ENCODE data around the gene APOBEC3G.

DNA sequence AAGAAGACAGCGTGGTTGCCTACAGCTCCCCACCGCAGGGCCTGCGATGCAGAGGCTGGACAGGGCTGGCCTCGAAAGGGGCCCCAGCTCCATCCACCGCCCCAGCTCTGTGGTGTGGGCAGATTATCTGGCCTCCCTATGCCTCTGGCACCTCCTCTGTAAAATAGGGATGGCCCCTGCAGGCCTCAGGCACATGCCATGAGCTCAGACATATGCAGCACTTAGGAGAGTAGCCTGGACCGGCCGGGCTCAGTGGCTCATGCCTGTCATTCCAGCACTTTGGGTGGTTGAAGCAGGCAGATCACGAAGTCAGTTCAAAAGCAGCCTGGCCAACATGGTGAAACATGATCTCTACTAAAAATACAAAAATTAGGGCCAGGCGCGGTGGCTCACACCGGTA is 48.8 kb upstream of the APOBEC3G start:
- TF ChIP-seq CTCF (IDR thresholded peaks at IDR 0.05; ENCODE audit: poor library complexity) (no peak), EZH2 (IDR thresholded peaks at IDR 0.05; ENCODE audit: borderline replicate concordance) (no peak), EZH2phosphoT487 (IDR thresholded peaks at IDR 0.05; ENCODE audit: low read depth, severe bottlenecking, unreplicated experiment) (no peak)
